SKM-1 treated with dmso at 0.1 percent for 144 hours (cell line): Measurements from ENCODE around the gene TTI1.

Experiments
- DNase-seq: peaks from one replicate; lab custom pipeline; 2025; ENCODE audit not compliant: unreplicated experiment; lab: John Stamatoyannopoulos, UW

TTI1 gene

GRCh38 chr20:37939701-37940560, 93.3 kb downstream of the TTI1 start:
- DNase-seq = no peak

- DNase-seq = no peak
Measured at GRCh38 chr20:37938954-37939353, 94.3 kb downstream of the TTI1 start.

GRCh38 chr20:37938181-37938750, 95.0 kb downstream of the TTI1 start:
- DNase-seq = no peak

GRCh38 chr20:37937686-37938085, 95.6 kb downstream of the TTI1 start:
- DNase-seq = no peak

GRCh38 chr20:37936451-37936850, 96.8 kb downstream of the TTI1 start:
- DNase-seq = no peak

- DNase-seq = no peak
Measured at GRCh38 chr20:37936041-37936440, 97.2 kb downstream of the TTI1 start.

GRCh38 chr20:37935435-37935834, 97.8 kb downstream of the TTI1 start:
- DNase-seq = no peak

- DNase-seq = no peak
Measured at GRCh38 chr20:37934634-37935375, 98.5 kb downstream of the TTI1 start.

GRCh38 chr20:37933786-37934633, 99.2 kb downstream of the TTI1 start:
- DNase-seq = no peak
